ENCODE results near the gene DPPA3. TPM values are rescaled to one million over a fixed set of nuclear protein-coding genes. Genes with fewer than 3 reads are reported as not detected.
"Not testable (repeated sequence)": the region's sequence is repeated elsewhere in the genome, so short reads cannot be mapped to it uniquely, and the experiment has no call there.

The DPPA3 gene
- total and polyA plus RNA-seq, 2 experiments from 2014 or later = 4.6 to 5.4 TPM

GRCh38 chr12:7729746-7730145, 18.5 kb downstream of the DPPA3 start:
- no peak overlapping the region for H3K27ac ChIP-seq (ENCODE audit: low read depth)
- peaks cover 11% of the 10 kb centered on the region for H3K4me1 ChIP-seq (ENCODE audit: insufficient read depth)
- H3F3A ChIP-seq (replicated peaks; ENCODE audit: low read depth) = no peaks in the 10 kb centered on the region
- DNase-seq (ENCODE audit: low spot score) (no peak), ATAC-seq (no peak)
- H3K79me2 ChIP-seq (replicated peaks; ENCODE audit: insufficient read depth) = no peaks in the 10 kb centered on the region
- no peaks in the 10 kb centered on the region for H3K9me2 ChIP-seq (ENCODE audit: insufficient read depth)
- H3K27me3 ChIP-seq (ENCODE audit: insufficient read depth) = no peaks in the 10 kb centered on the region
- TF ChIP-seq NANOG (IDR thresholded peaks at IDR 0.05; ENCODE audit: borderline replicate concordance) (no peak), STAT1 (IDR thresholded peaks at IDR 0.05; ENCODE audit: unreplicated experiment) (no peak), ZNF462 (CRISPR knock-in tag; IDR thresholded peaks at IDR 0.05) (no peak), ZNF114 (CRISPR knock-in tag; IDR thresholded peaks at IDR 0.05) (no peak), CREB1 (CRISPR knock-in tag; IDR thresholded peaks at IDR 0.05; ENCODE audit: low read depth) (no peak), CTCF (conservative IDR thresholded peaks at IDR 0.05; ENCODE audit: low read depth in 2 of 2) (no peak), POLR2AphosphoS5 (IDR thresholded peaks at IDR 0.05; ENCODE audit: low read depth) (no peak), EZH2phosphoT487 (IDR thresholded peaks at IDR 0.05; ENCODE audit: unreplicated experiment) (no peak), ETS1 (IDR thresholded peaks at IDR 0.05) (no peak), ZNF331 (CRISPR knock-in tag; IDR thresholded peaks at IDR 0.05; ENCODE audit: low read depth) (no peak), JUNB (IDR thresholded peaks at IDR 0.05; ENCODE audit: unreplicated experiment) (no peak), EZH2 (IDR thresholded peaks at IDR 0.05; ENCODE audit: low read depth, unreplicated experiment) (no peak)
- H3K4me1 Mint-ChIP-seq = peaks cover 16% of the 10 kb centered on the region
- no peak overlapping the region for H3K4me3 Mint-ChIP-seq
- no peak overlapping the region for H2AFZ ChIP-seq
- no peak overlapping the region for H3K27ac Mint-ChIP-seq
- no peaks in the 10 kb centered on the region; the same call in 2 of the 3 replicates for H3K9me3 Mint-ChIP-seq
- H3K4me2 ChIP-seq = no peak overlapping the region
- no peaks in the 10 kb centered on the region for H4K20me1 ChIP-seq (replicated peaks; ENCODE audit: insufficient read depth)
- H3K27me3 Mint-ChIP-seq (ENCODE audit: insufficient read depth, low read depth, poor library complexity) = no peaks in the 10 kb centered on the region
- no peak overlapping the region for H3K4me3 ChIP-seq
- H3K36me3 ChIP-seq (ENCODE audit: insufficient read depth) = no peaks in the 10 kb centered on the region
- H3K36me3 Mint-ChIP-seq (ENCODE audit: low read depth) = peaks cover 8% of the 10 kb centered on the region

- H3K27me3 ChIP-seq (ENCODE audit: insufficient read depth); H3F3A ChIP-seq (replicated peaks; ENCODE audit: low read depth); H3K4me3 ChIP-seq; ATAC-seq; H3K4me2 ChIP-seq; H3K79me2 ChIP-seq (replicated peaks; ENCODE audit: insufficient read depth); H3K27ac ChIP-seq (ENCODE audit: low read depth); H3K36me3 Mint-ChIP-seq (ENCODE audit: low read depth); DNase-seq (ENCODE audit: low spot score); H3K4me3 Mint-ChIP-seq; H3K9me2 ChIP-seq (ENCODE audit: insufficient read depth); H3K36me3 ChIP-seq (ENCODE audit: insufficient read depth); H3K27me3 Mint-ChIP-seq (ENCODE audit: insufficient read depth, low read depth, poor library complexity); H3K9me3 Mint-ChIP-seq; H3K27ac Mint-ChIP-seq; H4K20me1 ChIP-seq (replicated peaks; ENCODE audit: insufficient read depth): not testable (repeated sequence)
- H3K4me1 Mint-ChIP-seq = peaks cover 16% of the 10 kb centered on the region
- H3K4me1 ChIP-seq (ENCODE audit: insufficient read depth) = peaks cover 11% of the 10 kb centered on the region
- peak overlapping the region; percentile 90 for H2AFZ ChIP-seq
These were observed 19.8 kb downstream of the DPPA3 start for GRCh38 chr12:7730984-7731383.

Measured in GM23338 (cell line).